GM23338 (cell line): ENCODE data around the gene TRIM52. TPM values are rescaled to one million over a fixed set of nuclear protein-coding genes. Genes with fewer than 3 reads are reported as not detected.

Experiments
- ATAC-seq: fragments of 200-7000 bp; cut with Tn5 transposase; 3 replicates; pipeline ENCODE4 v1.9.1; 2020
- DNase-seq: peaks from one replicate; pipeline ENCODE4 v3.0.0-alpha.2; 2015; ENCODE audit warnings: low spot score
- H2AFZ ChIP-seq: fragments of 200-600 bp; sonication (generic); 2 replicates; pipeline ENCODE4 v1.8.0; 2016; ENCODE audit warnings: antibody characterized with exemption, mild to moderate bottlenecking, moderate library complexity
- H3F3A ChIP-seq: fragments of 200-600 bp; sonication (generic); replicated peaks from 2 replicates; pipeline ENCODE4 v1.8.0; 2017; ENCODE audit warnings: antibody characterized with exemption, mixed run types, low read depth
- H3K27ac ChIP-seq: fragments of 200-600 bp; sonication (generic); 2 replicates; pipeline ENCODE4 v1.6.1; 2016; ENCODE audit warnings: low read depth
- H3K27me3 ChIP-seq: fragments of 200-600 bp; sonication (generic); 2 replicates; pipeline ENCODE4 v1.8.0; 2016; ENCODE audit warnings: mild to moderate bottlenecking, mixed run types, moderate library complexity; ENCODE audit not compliant: insufficient read depth
- H3K36me3 ChIP-seq: fragments of 200-600 bp; sonication (generic); 2 replicates; pipeline ENCODE4 v1.8.0; 2016; ENCODE audit warnings: mild to moderate bottlenecking; ENCODE audit not compliant: insufficient read depth
- H3K4me1 ChIP-seq: fragments of 200-600 bp; sonication (generic); 2 replicates; pipeline ENCODE4 v1.8.0; 2016; ENCODE audit warnings: mild to moderate bottlenecking, moderate library complexity; ENCODE audit not compliant: insufficient read depth
- H3K4me2 ChIP-seq: fragments of 200-600 bp; sonication (generic); 2 replicates; pipeline ENCODE4 v1.7.1; 2017; ENCODE audit warnings: mixed run types
- H3K4me3 ChIP-seq: fragments of 200-600 bp; sonication (generic); 2 replicates; pipeline ENCODE4 v1.6.1; 2016; ENCODE audit warnings: mixed run types
- H3K79me2 ChIP-seq: fragments of 200-600 bp; sonication (generic); replicated peaks from 2 replicates; pipeline ENCODE4 v1.8.0; 2017; ENCODE audit warnings: mild to moderate bottlenecking; ENCODE audit not compliant: insufficient read depth
- H3K9me2 ChIP-seq: fragments of 200-600 bp; sonication (generic); 2 replicates; pipeline ENCODE4 v1.8.0; 2017; ENCODE audit not compliant: insufficient read depth
- H4K20me1 ChIP-seq: fragments of 200-600 bp; sonication (generic); replicated peaks from 2 replicates; pipeline ENCODE4 v1.8.0; 2017; ENCODE audit warnings: mild to moderate bottlenecking; ENCODE audit not compliant: insufficient read depth
- H3K27ac Mint-ChIP-seq: 2 replicates; pipeline ENCODE4 v1.8.0; 2020; ENCODE audit warnings: inconsistent platforms, mild to moderate bottlenecking, moderate library complexity, mixed read lengths
- H3K27me3 Mint-ChIP-seq: 3 replicates; pipeline ENCODE4 v1.8.0; 2022; ENCODE audit warnings: low read depth, mild to moderate bottlenecking, moderate library complexity, mixed read lengths, inconsistent platforms; ENCODE audit not compliant: insufficient read depth, poor library complexity
- H3K36me3 Mint-ChIP-seq: 3 replicates; pipeline ENCODE4 v1.8.0; 2021; ENCODE audit warnings: low read depth, mild to moderate bottlenecking, inconsistent platforms, moderate library complexity, mixed read lengths
- H3K4me1 Mint-ChIP-seq: 3 replicates; pipeline ENCODE4 v1.8.0; 2020; ENCODE audit warnings: mild to moderate bottlenecking, inconsistent platforms, mixed read lengths
- H3K4me3 Mint-ChIP-seq: 3 replicates; pipeline ENCODE4 v1.8.0; 2021; ENCODE audit warnings: moderate library complexity, mild to moderate bottlenecking, inconsistent platforms, mixed read lengths
- H3K9me3 Mint-ChIP-seq: 3 replicates; pipeline ENCODE4 v1.8.0; 2020; ENCODE audit warnings: moderate library complexity, mild to moderate bottlenecking, inconsistent platforms, mixed read lengths
- CREB1 ChIP-seq: fragments of 250-450 bp; sonication (Bioruptor Pico); IDR thresholded peaks from 2 replicates; pipeline ENCODE4 v1.5.0; 2020; ENCODE audit warnings: low read depth, mild to moderate bottlenecking, moderate library complexity
- EZH2 ChIP-seq: fragments of 200-600 bp; sonication (generic); IDR thresholded peaks from one replicate; pipeline ENCODE4 v1.8.0; 2017; ENCODE audit warnings: antibody characterized with exemption, mild to moderate bottlenecking, low read depth; ENCODE audit not compliant: unreplicated experiment
- NANOG ChIP-seq: IDR thresholded peaks from 2 replicates; pipeline ENCODE4 v1.6.1; 2016; ENCODE audit warnings: antibody characterized with exemption, borderline replicate concordance
- ZNF114 ChIP-seq: fragments of 250-450 bp; sonication (Bioruptor Pico); IDR thresholded peaks from 2 replicates; pipeline ENCODE4 v1.5.0; 2020; ENCODE audit warnings: mild to moderate bottlenecking, moderate library complexity
- ZNF462 ChIP-seq: fragments of 250-450 bp; sonication (Bioruptor Pico); IDR thresholded peaks from 2 replicates; pipeline ENCODE4 v1.5.0; 2020; ENCODE audit warnings: mild to moderate bottlenecking, moderate library complexity
- polyA plus RNA-seq: library from polyadenylated mRNA; unstranded; fragments of >200 nt; fragmentation: Nextera tagmentation; extraction: Ambion mirVana; gene quantifications from 2 replicates; pipeline ENCODE4 v1.2.1, GENCODE V29; 2016
- total RNA-seq: library from RNA; depleted of rRNA; stranded (reverse); fragments of >200 nt; shearing (Covaris generic); gene quantifications from 2 replicates; pipeline ENCODE4 v1.2.3, GENCODE V29; 2014

TRIM52 gene
- total and polyA plus RNA-seq, 2 experiments from 2014 or later, result 6.2 to 8.1 TPM

GRCh38 chr5:181255276-181255675 lies 5.7 kb downstream of the TRIM52 start:
- Mint-ChIP-seq H3K27ac (no peak overlapping the region), H3K4me1 (peaks cover 19% of the 10 kb centered on the region), H3K36me3 (peaks cover 47% of the 10 kb centered on the region), H3K4me3 (no peak overlapping the region), H3K27me3 (peaks cover 5% of the 10 kb centered on the region), H3K9me3 (no peaks in the 10 kb centered on the region)
- Histone ChIP-seq H3F3A (peaks cover 18% of the 10 kb centered on the region), H3K27me3 (no peaks in the 10 kb centered on the region), H3K36me3 (peaks cover 32% of the 10 kb centered on the region), H2AFZ (no peak overlapping the region), H3K4me1 (peaks cover 21% of the 10 kb centered on the region), H4K20me1 (peaks cover 56% of the 10 kb centered on the region), H3K27ac (no peak overlapping the region; the same call in 1 of the 2 replicates), H3K79me2 (peaks cover 94% of the 10 kb centered on the region), H3K9me2 (no peaks in the 10 kb centered on the region), H3K4me2 (no peak overlapping the region), H3K4me3 (no peak overlapping the region)
- ATAC-seq (no peak), DNase-seq (no peak)
- no peak for TF ChIP-seq CREB1 (CRISPR knock-in tag)
- no peak for TF ChIP-seq ZNF462
- no peak for TF ChIP-seq ZNF114
- no peak for TF ChIP-seq NANOG
- TF ChIP-seq EZH2, result no peak

GRCh38 chr5:181248277-181248676 lies 12.7 kb downstream of the TRIM52 start:
- ATAC-seq (no peak), DNase-seq (no peak)
- Histone ChIP-seq H3K27ac (no peak overlapping the region), H3K4me2 (peak overlapping the region; percentile 96), H3K4me1 (peaks cover 27% of the 10 kb centered on the region), H3K27me3 (no peaks in the 10 kb centered on the region), H2AFZ (no peak overlapping the region), H3K36me3 (peaks cover 16% of the 10 kb centered on the region), H3K79me2 (peaks cover 84% of the 10 kb centered on the region), H4K20me1 (peaks cover 48% of the 10 kb centered on the region), H3K4me3 (peak overlapping the region; percentile 100), H3F3A (peaks cover 15% of the 10 kb centered on the region), H3K9me2 (no peaks in the 10 kb centered on the region)
- Mint-ChIP-seq H3K9me3 (peaks cover 4% of the 10 kb centered on the region; the same call in 2 of the 3 replicates), H3K4me3 (peak overlapping the region; percentile 90), H3K27ac (peak overlapping the region; percentile 76), H3K4me1 (peaks cover 35% of the 10 kb centered on the region), H3K36me3 (peaks cover 54% of the 10 kb centered on the region), H3K27me3 (peaks cover 25% of the 10 kb centered on the region)
- TF ChIP-seq CREB1 (CRISPR knock-in tag), result no peak
- TF ChIP-seq ZNF462, result no peak
